ENCODE measurements around the gene FXN.
"Not testable (repeated sequence)": the region's sequence is repeated elsewhere in the genome, so short reads cannot be mapped to it uniquely, and the experiment has no call there.

FXN gene

GRCh38 chr9:69027355-69028097, 8.0 kb upstream of the FXN start:
- no peak for DNase-seq

- DNase-seq = no peak
Measured at GRCh38 chr9:69028754-69029153, 6.8 kb upstream of the FXN start.

- DNase-seq = no peak
Measured at GRCh38 chr9:69029535-69029934, 6.0 kb upstream of the FXN start.

GRCh38 chr9:69030851-69031645, 4.5 kb upstream of the FXN start:
- no peak for DNase-seq

- DNase-seq = no peak
Measured at GRCh38 chr9:69034071-69034470, 1.5 kb upstream of the FXN start.

GRCh38 chr9:69036309-69036708, 757 bp downstream of the FXN start:
- peak; percentile 12 for DNase-seq

- no peak for DNase-seq
Measured at GRCh38 chr9:69036799-69037198, 1.2 kb downstream of the FXN start.

GRCh38 chr9:69040646-69041045, 5.1 kb downstream of the FXN start:
- DNase-seq = no peak

GRCh38 chr9:69044240-69045219, 9.0 kb downstream of the FXN start:
- no peak for DNase-seq

GRCh38 chr9:69045821-69046220, 10.3 kb downstream of the FXN start:
- no peak for DNase-seq

- DNase-seq = no peak
Measured at GRCh38 chr9:69046723-69047122, 11.2 kb downstream of the FXN start.

GRCh38 chr9:69047371-69047770, 11.8 kb downstream of the FXN start:
- DNase-seq = no peak

- DNase-seq = no peak
Measured at GRCh38 chr9:69049094-69049493, 13.5 kb downstream of the FXN start.

GRCh38 chr9:69050936-69051335, 15.4 kb downstream of the FXN start:
- not testable (repeated sequence) for DNase-seq

GRCh38 chr9:69054989-69055388, 19.4 kb downstream of the FXN start:
- DNase-seq = no peak

GRCh38 chr9:69056191-69056815, 20.8 kb downstream of the FXN start:
- DNase-seq = no peak

- DNase-seq = no peak
Measured at GRCh38 chr9:69058101-69058500, 22.5 kb downstream of the FXN start.

GRCh38 chr9:69060766-69061165, 25.2 kb downstream of the FXN start:
- DNase-seq = no peak

- DNase-seq = no peak
Measured at GRCh38 chr9:69062195-69062594, 26.6 kb downstream of the FXN start.

- DNase-seq = no peak
Measured at GRCh38 chr9:69063839-69064238, 28.3 kb downstream of the FXN start.

GRCh38 chr9:69065660-69066059, 30.1 kb downstream of the FXN start:
- DNase-seq = no peak

GRCh38 chr9:69066955-69067354, 31.4 kb downstream of the FXN start:
- no peak for DNase-seq

GRCh38 chr9:69070201-69070600, 34.6 kb downstream of the FXN start:
- no peak for DNase-seq

Measured in stimulated activated CD4-positive, alpha-beta T cell treated with anti-CD3 and anti-CD28 coated beads, Interleukin-4, amount 100 ng/mL, for 1 hour (primary cell).